Upper lobe of left lung (tissue), 6 donors: ENCODE results near the gene KLHL17. TPM values are rescaled to one million over a fixed set of nuclear protein-coding genes. Genes with fewer than 3 reads are reported as not detected.
A peak's percentile ranks its signal among the peaks of the same experiment; 100 is the strongest.

Experiments
- ATAC-seq, 2 donors: fragments of 200-7000 bp; cut with Tn5 transposase; one replicate each; pipeline ENCODE4 v1.9.1; 2022; ENCODE audit warnings: mild to moderate bottlenecking in 2 of 2, moderate library complexity in 2 of 2; ENCODE audit not compliant: low FRiP score in 2 of 2
- DNase-seq, 2 donors: peaks; one replicate each; pipeline ENCODE4 v3.0.0-alpha.2; 2019 to 2020
- H3K27ac ChIP-seq, 4 donors: fragments of 200-600 bp; sonication (generic); one replicate each; pipeline ENCODE4 v1.5.1; 2016 to 2019
- H3K27me3 ChIP-seq, 4 donors: fragments of 200-600 bp; sonication (generic); one replicate each; pipeline ENCODE4 v1.5.1; 2017 to 2019
- H3K36me3 ChIP-seq, 4 donors: fragments of 200-600 bp; sonication (generic); one replicate each; pipeline ENCODE4 v1.5.1; 2016 to 2019
- H3K4me1 ChIP-seq, 4 donors: fragments of 200-600 bp; sonication (generic); one replicate each; pipeline ENCODE4 v1.5.1; 2018 to 2019
- H3K4me3 ChIP-seq, 4 donors: fragments of 200-600 bp; sonication (generic); one replicate each; pipeline ENCODE4 v1.5.1; 2017 to 2019; ENCODE audit warnings: mild to moderate bottlenecking in 2 of 4, moderate library complexity in 1 of 4
- H3K9me3 ChIP-seq, 4 donors: fragments of 200-600 bp; sonication (generic); one replicate each; pipeline ENCODE4 v1.5.1; 2018 to 2019
- EP300 ChIP-seq, 4 donors: sonication (generic); formaldehyde crosslinking; IDR thresholded peaks; one replicate each; pipeline ENCODE4 v1.5.1; 2017; ENCODE audit warnings: antibody characterized with exemption in 4 of 4, control low read depth in 2 of 4
- POLR2A ChIP-seq, 4 donors: fragments of 450-650 bp; IDR thresholded peaks; one replicate each; pipeline ENCODE4 v1.5.1; 2016 to 2017; ENCODE audit warnings: antibody characterized with exemption in 4 of 4, mild to moderate bottlenecking in 2 of 4
- POLR2AphosphoS5 ChIP-seq, 2 donors: sonication (generic); formaldehyde crosslinking; IDR thresholded peaks; one replicate each; pipeline ENCODE4 v1.5.1; 2017; ENCODE audit warnings: antibody characterized with exemption in 2 of 2
- WGBS, 2 donors: methylation state at CpG; one replicate each; pipeline ENCODE4 v1.1.5; 2017 to 2018; 5-methylcytosine and 5-hydroxymethylcytosine counted together
- total RNA-seq, 6 donors: library from RNA; depleted of rRNA in 4 of 6; stranded (reverse); fragments of >200 nt in 4 of 6; gene quantifications; one replicate each; pipeline versions ENCODE4 v1.1.0 to v1.2.1, GENCODE V29; 2016 to 2021
- TF ChIP-seq, protein P1 (sequence below), 6 experiments: fragments of 450-650 bp in 4 of 6; fragments of 200-600 bp in 2 of 6; sonication (generic) in 2 of 6; IDR thresholded peaks; one replicate each; pipeline ENCODE4 v1.5.1; 2016 to 2019; ENCODE audit warnings: antibody characterized with exemption in 6 of 6
- donor health status: DM: no; HTN: no; CAD: no; lungs with moderate emphysema.
- donor health status: DM: no; HTN: yes; CAD: no; lungs with severe emphysema.

KLHL17 gene
- total RNA-seq, 6 donors from 2014 or later = 4.7 to 45.1 (median 16.5) TPM

DNA sequence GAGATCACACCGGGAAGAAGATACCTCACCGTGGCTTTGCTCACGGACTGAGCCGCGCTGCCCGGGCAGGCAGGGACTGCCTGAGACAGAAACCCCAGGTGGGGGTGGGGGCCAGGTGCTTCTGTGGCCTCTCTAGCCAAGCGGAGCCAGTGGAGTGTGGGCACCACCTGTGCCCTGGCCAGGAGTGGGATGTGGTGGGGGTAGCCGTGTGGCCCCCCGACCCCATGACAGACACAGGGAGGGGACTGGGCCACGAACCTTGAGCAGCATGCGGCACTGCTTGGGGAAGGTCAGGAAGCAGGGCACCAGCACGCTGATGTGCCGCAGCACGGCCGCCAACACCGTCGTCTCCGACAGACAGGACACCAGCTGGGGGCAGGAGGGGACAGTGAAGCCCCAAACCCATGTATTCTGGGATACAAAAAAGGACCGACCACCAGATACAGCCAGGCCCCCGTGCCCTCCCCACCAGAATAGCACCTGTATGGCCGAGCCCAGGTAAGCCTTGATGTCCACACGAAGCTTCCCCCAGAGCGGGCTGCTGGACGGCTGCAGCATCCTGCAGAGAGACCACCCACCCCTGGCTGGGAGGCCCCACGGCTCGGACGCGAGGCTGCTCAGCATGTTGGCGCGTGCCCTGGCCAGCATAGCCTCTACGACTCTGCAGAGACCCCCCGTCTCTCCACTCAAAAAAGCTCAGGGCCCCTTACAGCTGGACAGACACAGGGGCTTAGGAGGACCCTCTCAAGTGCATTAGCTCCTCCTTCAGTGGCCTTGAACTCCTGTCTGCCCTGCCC is 6.7 kb upstream of the KLHL17 start:
- H3K36me3 ChIP-seq = peaks cover 20 to 86% (median 80%) of the 10 kb centered on the region in 4 donors

GRCh38 chr1:954927-955326 is 5.5 kb upstream of the KLHL17 start:
- ATAC-seq (no peak), DNase-seq (peak in 1 of 2 donors; percentile 46)
- H3K27me3 ChIP-seq = no peaks in the 10 kb centered on the region
- H3K27ac ChIP-seq = no peak overlapping the region
- WGBS, 2 donors = 90 to 92% methylated on average over 13 of the region's 13 CpGs
- H3K9me3 ChIP-seq = no peaks in the 10 kb centered on the region
- no peak overlapping the region for H3K4me3 ChIP-seq
- H3K36me3 ChIP-seq = peaks cover 20 to 74% (median 68%) of the 10 kb centered on the region in 4 donors
- peaks cover 18 to 31% (median 20%) of the 10 kb centered on the region in 4 donors for H3K4me1 ChIP-seq
- no peak for TF ChIP-seq POLR2A (IDR thresholded peaks at IDR 0.05)
- TF ChIP-seq, protein P1, sequence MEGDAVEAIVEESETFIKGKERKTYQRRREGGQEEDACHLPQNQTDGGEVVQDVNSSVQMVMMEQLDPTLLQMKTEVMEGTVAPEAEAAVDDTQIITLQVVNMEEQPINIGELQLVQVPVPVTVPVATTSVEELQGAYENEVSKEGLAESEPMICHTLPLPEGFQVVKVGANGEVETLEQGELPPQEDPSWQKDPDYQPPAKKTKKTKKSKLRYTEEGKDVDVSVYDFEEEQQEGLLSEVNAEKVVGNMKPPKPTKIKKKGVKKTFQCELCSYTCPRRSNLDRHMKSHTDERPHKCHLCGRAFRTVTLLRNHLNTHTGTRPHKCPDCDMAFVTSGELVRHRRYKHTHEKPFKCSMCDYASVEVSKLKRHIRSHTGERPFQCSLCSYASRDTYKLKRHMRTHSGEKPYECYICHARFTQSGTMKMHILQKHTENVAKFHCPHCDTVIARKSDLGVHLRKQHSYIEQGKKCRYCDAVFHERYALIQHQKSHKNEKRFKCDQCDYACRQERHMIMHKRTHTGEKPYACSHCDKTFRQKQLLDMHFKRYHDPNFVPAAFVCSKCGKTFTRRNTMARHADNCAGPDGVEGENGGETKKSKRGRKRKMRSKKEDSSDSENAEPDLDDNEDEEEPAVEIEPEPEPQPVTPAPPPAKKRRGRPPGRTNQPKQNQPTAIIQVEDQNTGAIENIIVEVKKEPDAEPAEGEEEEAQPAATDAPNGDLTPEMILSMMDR (IDR thresholded peaks at IDR 0.05) = no peak
- TF ChIP-seq POLR2AphosphoS5 (IDR thresholded peaks at IDR 0.05) = no peak
- TF ChIP-seq EP300 (IDR thresholded peaks at IDR 0.05) = no peak

More for the DNA sequence above, 6.7 kb upstream of the KLHL17 start:
- DNase-seq (peak in 1 of 2 donors; percentile 75), ATAC-seq (no peak)
- H3K27me3 ChIP-seq = no peaks in the 10 kb centered on the region
- no peak overlapping the region for H3K27ac ChIP-seq
- H3K4me1 ChIP-seq = peaks cover 11 to 22% (median 14%) of the 10 kb centered on the region in 4 donors
- H3K9me3 ChIP-seq = no peaks in the 10 kb centered on the region
- TF ChIP-seq EP300 (IDR thresholded peaks at IDR 0.05) = no peak
- TF ChIP-seq, protein P1 (IDR thresholded peaks at IDR 0.05) = no peak
- TF ChIP-seq POLR2A (IDR thresholded peaks at IDR 0.05) = no peak
- no peak for TF ChIP-seq POLR2AphosphoS5 (IDR thresholded peaks at IDR 0.05)
- 92 to 95% methylated on average over 14 to 32 of the region's 32 CpGs for WGBS, 2 donors
- H3K4me3 ChIP-seq = no peak overlapping the region

DNA sequence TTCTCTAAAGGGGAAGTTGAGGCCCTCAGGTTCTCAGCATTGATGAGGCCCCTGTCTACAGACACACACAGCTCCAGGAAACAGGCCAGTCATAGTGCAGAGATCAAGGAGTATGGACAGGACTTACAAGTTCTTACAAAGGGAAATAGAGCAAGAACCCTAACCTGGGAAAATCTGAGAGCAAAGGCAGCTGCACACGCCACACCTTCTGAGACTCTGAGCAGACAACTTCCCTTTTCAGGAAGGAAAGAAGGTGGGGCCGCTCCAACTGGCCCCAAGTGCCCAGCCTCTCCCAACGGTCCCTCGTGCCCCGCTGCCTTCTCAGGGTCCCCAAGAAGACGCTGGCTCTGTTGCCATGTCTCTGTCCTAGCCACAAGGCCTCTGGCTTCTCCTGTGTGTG is 4.9 kb upstream of the KLHL17 start:
- no peak for TF ChIP-seq POLR2A (IDR thresholded peaks at IDR 0.05)
- TF ChIP-seq POLR2AphosphoS5 (IDR thresholded peaks at IDR 0.05) = no peak
- TF ChIP-seq, protein P1 (IDR thresholded peaks at IDR 0.05) = no peak
- no peak for TF ChIP-seq EP300 (IDR thresholded peaks at IDR 0.05)
- Histone ChIP-seq H3K36me3 (peaks cover 20 to 69% (median 62%) of the 10 kb centered on the region in 4 donors), H3K27me3 (no peaks in the 10 kb centered on the region), H3K4me1 (peaks cover 21 to 35% (median 22%) of the 10 kb centered on the region in 4 donors), H3K4me3 (no peak overlapping the region), H3K27ac (no peak overlapping the region), H3K9me3 (no peaks in the 10 kb centered on the region)
- ATAC-seq (no peak), DNase-seq (peak in 1 of 2 donors; percentile 24)
- WGBS, 2 donors = 77 to 80% methylated on average over 6 of the region's 6 CpGs

GRCh38 chr1:956636-957035 is 3.7 kb upstream of the KLHL17 start:
- Histone ChIP-seq H3K27ac (no peak overlapping the region), H3K4me3 (no peak overlapping the region), H3K4me1 (peaks cover 27 to 44% (median 28%) of the 10 kb centered on the region in 4 donors), H3K27me3 (no peaks in the 10 kb centered on the region), H3K36me3 (peaks cover 20 to 57% (median 53%) of the 10 kb centered on the region in 4 donors), H3K9me3 (no peaks in the 10 kb centered on the region)
- DNase-seq (peak in 1 of 2 donors; percentile 56), ATAC-seq (no peak)
- TF ChIP-seq POLR2AphosphoS5 (IDR thresholded peaks at IDR 0.05) (no peak), POLR2A (IDR thresholded peaks at IDR 0.05) (no peak), EP300 (IDR thresholded peaks at IDR 0.05) (no peak)
- TF ChIP-seq, protein P1 (IDR thresholded peaks at IDR 0.05) = no peak
- 94 to 95% methylated on average over 11 of the region's 11 CpGs for WGBS, 2 donors
